HepG2 (cell line): Measurements from ENCODE around the gene TXN2. TPM values are rescaled to one million over a fixed set of nuclear protein-coding genes. Genes with fewer than 3 reads are reported as not detected.

Source experiments
- ARID3A ChIP-seq: IDR thresholded peaks from 2 replicates; pipeline ENCODE4 v1.6.1; 2012; ENCODE audit warnings: low read depth, low read length, improper control_type of control experiment
- CREBL2 ChIP-seq: sonication (generic); formaldehyde crosslinking; IDR thresholded peaks from 2 replicates; pipeline ENCODE4 v1.8.1; 2023; ENCODE audit warnings: missing genetic modification reagents, mild to moderate bottlenecking, borderline replicate concordance
- EZH2 ChIP-seq: conservative IDR thresholded peaks from 2 replicates; pipeline ENCODE4 v1.6.1; 2012; ENCODE audit warnings: mild to moderate bottlenecking, low read depth, low read length, moderate library complexity
- FOXP1 ChIP-seq, 2 experiments: fragments of 450-650 bp in 1 of 2; IDR thresholded peaks; 2 replicates each; pipeline ENCODE4 v1.6.1; 2017 to 2018; ENCODE audit warnings: antibody characterized with exemption in 1 of 2
- HDAC1 ChIP-seq: sonication (generic); formaldehyde crosslinking; IDR thresholded peaks from 2 replicates; pipeline ENCODE4 v1.5.1; 2020; ENCODE audit warnings: mild to moderate bottlenecking, missing genetic modification reagents
- KLF6 ChIP-seq: IDR thresholded peaks from 2 replicates; pipeline ENCODE4 v1.8.0; 2016; ENCODE audit warnings: missing biosample characterization, missing genetic modification reagents
- MIER2 ChIP-seq: IDR thresholded peaks from 2 replicates; pipeline ENCODE4 v1.6.1; 2016; ENCODE audit warnings: missing biosample characterization, missing genetic modification reagents
- MLXIP ChIP-seq: sonication (generic); formaldehyde crosslinking; IDR thresholded peaks from 2 replicates; pipeline ENCODE4 v1.9.0; 2021; ENCODE audit warnings: missing genetic modification reagents, borderline replicate concordance
- MYPOP ChIP-seq: sonication (generic); formaldehyde crosslinking; IDR thresholded peaks from 2 replicates; pipeline ENCODE4 v1.8.1; 2023; ENCODE audit warnings: mild to moderate bottlenecking, moderate library complexity, missing genetic modification reagents
- NFYB ChIP-seq: sonication (generic); formaldehyde crosslinking; IDR thresholded peaks from 2 replicates; pipeline ENCODE4 v1.4.0; 2020; ENCODE audit warnings: missing genetic modification reagents
- NR1H2 ChIP-seq: sonication (generic); formaldehyde crosslinking; IDR thresholded peaks from 2 replicates; pipeline ENCODE4 v1.8.1; 2022; ENCODE audit warnings: low read depth, missing genetic modification reagents, borderline replicate concordance
- PCBP1 ChIP-seq: fragments of 200-400 bp; formaldehyde crosslinking; IDR thresholded peaks from 2 replicates; pipeline ENCODE4 v1.6.1; 2017; ENCODE audit warnings: mild to moderate bottlenecking, low read depth, low read length, borderline replicate concordance
- SALL1 ChIP-seq: sonication (generic); formaldehyde crosslinking; IDR thresholded peaks from 2 replicates; pipeline ENCODE4 v1.8.0; 2022; ENCODE audit warnings: mild to moderate bottlenecking, missing genetic modification reagents
- SKIL ChIP-seq: sonication (generic); formaldehyde crosslinking; IDR thresholded peaks from 2 replicates; pipeline ENCODE4 v1.8.0; 2022; ENCODE audit warnings: missing genetic modification reagents, mild to moderate bottlenecking, moderate library complexity, borderline replicate concordance
- ZBTB42 ChIP-seq: sonication (generic); formaldehyde crosslinking; IDR thresholded peaks from 2 replicates; pipeline ENCODE4 v1.5.0; 2020; ENCODE audit warnings: mild to moderate bottlenecking, missing genetic modification reagents
- ZNF10 ChIP-seq: sonication (generic); formaldehyde crosslinking; IDR thresholded peaks from 2 replicates; pipeline ENCODE4 v1.4.0; 2020; ENCODE audit warnings: mild to moderate bottlenecking, low read depth, missing genetic modification reagents, borderline replicate concordance
- ZNF704 ChIP-seq: sonication (generic); formaldehyde crosslinking; IDR thresholded peaks from 2 replicates; pipeline ENCODE4 v1.8.1; 2023; ENCODE audit warnings: mild to moderate bottlenecking, inconsistent platforms, moderate library complexity, missing genetic modification reagents, borderline replicate concordance
- polyA plus RNA-seq, 8 experiments: library from polyadenylated mRNA; depleted of rRNA in 3 of 8; stranded (reverse) in 7 of 8; unstranded in 1 of 8; fragments of >200 nt; fragmentation: Illumina TruSeq in 4 of 8; extraction: Trizol in 4 of 8; gene quantifications; 2 replicates each; pipeline versions ENCODE4 v1.2.1 to v1.2.3, GENCODE V29; 2011 to 2016; ENCODE audit warnings: low read depth in 4 of 8, missing spikeins in 1 of 8, mixed read lengths in 1 of 8; ENCODE audit not compliant: insufficient read depth in 1 of 8
- total RNA-seq, 5 experiments: library from RNA; depleted of rRNA; stranded (reverse); fragments of >200 nt; fragmentation: Illumina TruSeq; extraction: Trizol; gene quantifications; 2 replicates each; pipeline ENCODE4 v1.2.3, GENCODE V29; 2016; ENCODE audit warnings: low read depth in 1 of 5

Gene TXN2
- total and polyA plus RNA-seq, 2 of the 13 experiments (the other 11 are each of a cell fraction or from before 2014, with no cell fraction given), result 41.4 to 109 TPM

- TF ChIP-seq SKIL (no peak), ZNF704 (CRISPR knock-in tag) (peak; percentile 78; the same call in 1 of the 2 replicates), CREBL2 (CRISPR knock-in tag) (no peak), ZNF10 (no peak), HDAC1 (peak; percentile 81), ARID3A (no peak), MLXIP (CRISPR knock-in tag) (no peak; the same call in 1 of the 2 replicates), MYPOP (CRISPR knock-in tag) (no peak), KLF6 (CRISPR knock-in tag) (peak; percentile 77; the same call in 1 of the 2 replicates), NFYB (CRISPR knock-in tag) (peak; percentile 69), MIER2 (CRISPR knock-in tag) (no peak), PCBP1 (peak; percentile 67; the same call in 1 of the 2 replicates), SALL1 (CRISPR knock-in tag) (peak; percentile 72), EZH2 (no peak), NR1H2 (no peak), ZBTB42 (CRISPR knock-in tag) (0 out of 2 replicates have a peak, but pooled peaks have one; percentile 40), FOXP1 (IDR thresholded peaks at IDR 0.05) (no peak), FOXP1 (CRISPR knock-in tag; IDR thresholded peaks at IDR 0.05) (no peak)
These were observed at the start of gene TXN2 (continued) for GRCh38 chr22:36481393-36482168.
